ENCODE measurements around the gene VAMP5.

VAMP5 gene

GRCh38 chr2:85631316-85631715 is 47.1 kb downstream of the VAMP5 start:
- no peak for DNase-seq (ENCODE audit: low read depth in 3 of 3)

- DNase-seq (ENCODE audit: low read depth in 3 of 3), result no peak
Measured at GRCh38 chr2:85635011-85635410, 50.8 kb downstream of the VAMP5 start.

- no peak for DNase-seq (ENCODE audit: low read depth in 3 of 3)
Measured at GRCh38 chr2:85635636-85636035, 51.4 kb downstream of the VAMP5 start.

- no peak for DNase-seq (ENCODE audit: low read depth in 3 of 3)
Measured at GRCh38 chr2:85642725-85643124, 58.5 kb downstream of the VAMP5 start.
